Pancreas (tissue), 10 donors: ENCODE results near the gene ATP1A1. TPM values are rescaled to one million over a fixed set of nuclear protein-coding genes. Genes with fewer than 3 reads are reported as not detected.

ENCODE experiments used
- ATAC-seq, 4 donors: fragments of 200-7000 bp; cut with Tn5 transposase; one replicate each; pipeline versions ENCODE4 v1.8.0 to v1.9.1; 2020; ENCODE audit warnings: mild to moderate bottlenecking in 4 of 4, moderate library complexity in 4 of 4
- DNase-seq, 6 donors: peaks; one replicate each; pipeline ENCODE4 v3.0.0-alpha.2; 2020
- FAIRE-seq: peaks from 2 replicates; lab custom pipeline; 2012; peaks lifted over from hg19 to GRCh38; lab: Jason Lieb, UNC
- H3K27ac ChIP-seq, 4 donors: fragments of 200-600 bp; sonication (generic); 1 replicate in 3 of 4; 2 replicates in 1 of 4; pipeline versions ENCODE4 v1.5.0 to v1.8.0; 2020
- H3K27me3 ChIP-seq, 4 donors: fragments of 200-600 bp; one replicate each; pipeline ENCODE4 v1.8.0; 2021
- H3K36me3 ChIP-seq, 3 donors: fragments of 200-600 bp; sonication (generic) in 1 of 3; one replicate each; pipeline versions ENCODE4 v1.5.0 to v1.8.0; 2020 to 2021
- H3K4me1 ChIP-seq, 3 donors: fragments of 200-600 bp; one replicate each; pipeline ENCODE4 v1.8.0; 2021
- H3K4me3 ChIP-seq, 4 donors: fragments of 200-600 bp; sonication (generic) in 2 of 4; one replicate each; pipeline versions ENCODE4 v1.5.0 to v1.8.0; 2020 to 2021
- H3K9me3 ChIP-seq, 4 donors: fragments of 200-600 bp; one replicate each; pipeline ENCODE4 v1.8.0; 2021
- WGBS, 2 donors: extraction: QIAGEN DNeasy Blood & Tissue Kit; methylation state at CpG; one replicate each; pipeline ENCODE4 v1.1.7; 2013; 5-methylcytosine and 5-hydroxymethylcytosine counted together
- intact Hi-C, 3 donors: fragments of 100-400 bp; cut with DNase I; formaldehyde crosslinking; loops; one replicate each; pipeline versions ENCODE4 v1.11.1 to v1.14.2; 2022
- polyA plus RNA-seq, 2 donors: library from polyadenylated mRNA; stranded (reverse); fragments of 200-250 nt; gene quantifications; one replicate each; pipeline ENCODE4 v1.2.3, GENCODE V29; 2013
- total RNA-seq, 6 donors: library from RNA; stranded (reverse); fragmentation: NEBNext Ultra II Directional in 4 of 6; extraction: Animal tissue kit (Norgen Biotek cat#: 25700) in 4 of 6; gene quantifications; one replicate each; pipeline versions ENCODE4 v1.2.1 to v1.2.4, GENCODE V29; 2021 to 2023
- TF ChIP-seq, protein P1 (sequence below), 4 donors: fragments of 200-600 bp; sonication (generic) in 3 of 4; IDR thresholded peaks; one replicate each; pipeline versions ENCODE4 v1.5.0 to v1.8.0; 2021; ENCODE audit warnings: antibody characterized with exemption in 4 of 4
- donor health status: healthy with polysubstance abuse.
- donor health status: DM: no; HTN: no; CAD: no; lungs with moderate emphysema.
- donor health status: DM: no; HTN: no; CAD: no.
- donor health status: control.
- donor health status: control.
- donor health status: Bipolar disorder and iron deficiency.
- donor health status: DM: yes; HTN: yes; CAD: no.
- donor health status: DM: no; HTN: no; CAD: no.
- donor health status: DM: no; HTN: no; CAD: no.
- donor health status: DM: yes; HTN: yes; CAD: no.

The ATP1A1 gene
- total and polyA plus RNA-seq, 8 donors, result 226 to 735 (median 490) TPM

DNA sequence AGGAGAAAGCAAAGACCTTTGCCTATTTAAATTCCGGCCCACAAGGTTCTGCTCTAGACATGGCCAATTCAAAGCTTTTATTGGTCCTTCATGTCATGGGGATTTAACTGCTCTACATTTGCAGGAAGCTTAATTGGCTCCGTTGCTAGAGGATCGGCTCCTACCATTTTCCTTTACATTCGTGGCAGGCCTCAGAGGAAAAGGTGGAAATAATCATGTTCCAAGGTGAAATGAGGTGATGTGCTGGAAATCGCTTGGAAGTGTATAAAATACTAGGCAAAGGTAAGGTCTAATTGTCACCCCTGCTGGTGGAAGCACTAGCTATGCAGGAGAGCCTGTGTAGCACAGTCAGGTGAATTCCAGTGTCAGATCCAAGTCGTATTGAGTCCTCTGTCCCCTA, 55.5 kb downstream of the ATP1A1 start:
- Histone ChIP-seq H3K9me3 (no peaks in the 10 kb centered on the region), H3K27me3 (no peaks in the 10 kb centered on the region), H3K4me3 (no peak overlapping the region), H3K4me1 (no peaks in the 10 kb centered on the region), H3K36me3 (no peaks in the 10 kb centered on the region), H3K27ac (no peak overlapping the region)
- intact Hi-C loops, result no loop called here
- FAIRE-seq (no peak), ATAC-seq (no peak), DNase-seq (no peak)
- WGBS, 2 donors, result 85 to 91% methylated on average over 6 of the region's 6 CpGs
- TF ChIP-seq, protein P1, sequence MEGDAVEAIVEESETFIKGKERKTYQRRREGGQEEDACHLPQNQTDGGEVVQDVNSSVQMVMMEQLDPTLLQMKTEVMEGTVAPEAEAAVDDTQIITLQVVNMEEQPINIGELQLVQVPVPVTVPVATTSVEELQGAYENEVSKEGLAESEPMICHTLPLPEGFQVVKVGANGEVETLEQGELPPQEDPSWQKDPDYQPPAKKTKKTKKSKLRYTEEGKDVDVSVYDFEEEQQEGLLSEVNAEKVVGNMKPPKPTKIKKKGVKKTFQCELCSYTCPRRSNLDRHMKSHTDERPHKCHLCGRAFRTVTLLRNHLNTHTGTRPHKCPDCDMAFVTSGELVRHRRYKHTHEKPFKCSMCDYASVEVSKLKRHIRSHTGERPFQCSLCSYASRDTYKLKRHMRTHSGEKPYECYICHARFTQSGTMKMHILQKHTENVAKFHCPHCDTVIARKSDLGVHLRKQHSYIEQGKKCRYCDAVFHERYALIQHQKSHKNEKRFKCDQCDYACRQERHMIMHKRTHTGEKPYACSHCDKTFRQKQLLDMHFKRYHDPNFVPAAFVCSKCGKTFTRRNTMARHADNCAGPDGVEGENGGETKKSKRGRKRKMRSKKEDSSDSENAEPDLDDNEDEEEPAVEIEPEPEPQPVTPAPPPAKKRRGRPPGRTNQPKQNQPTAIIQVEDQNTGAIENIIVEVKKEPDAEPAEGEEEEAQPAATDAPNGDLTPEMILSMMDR (IDR thresholded peaks at IDR 0.05), result no peak

DNA sequence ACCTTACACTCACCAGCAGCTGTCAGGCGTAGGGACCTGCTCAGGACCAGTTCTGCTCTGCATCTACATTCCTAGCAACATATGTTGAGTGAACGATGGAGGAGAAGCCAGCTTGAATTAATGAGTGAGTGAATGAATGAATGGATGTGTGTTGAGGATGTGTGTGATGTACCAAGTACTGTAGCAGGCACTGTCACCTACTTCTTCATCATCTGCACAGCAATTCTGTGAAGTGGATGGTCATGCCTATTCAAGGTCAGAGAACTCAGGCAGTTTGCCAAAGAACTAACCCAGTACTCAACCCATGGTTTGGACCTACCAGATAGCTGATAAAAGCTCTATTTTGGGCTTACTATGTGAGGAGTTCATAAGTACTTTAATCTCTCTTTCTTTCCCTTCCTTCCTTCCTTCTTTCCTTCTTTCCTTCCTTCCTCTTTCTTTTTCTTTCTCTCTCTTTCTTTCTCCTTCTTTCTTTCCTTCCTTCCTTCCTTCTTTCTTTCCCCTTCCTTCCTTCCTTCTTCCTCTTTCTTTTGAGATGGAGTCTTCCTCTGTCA, 56.9 kb downstream of the ATP1A1 start:
- TF ChIP-seq, protein P1 (IDR thresholded peaks at IDR 0.05), result no peak
- Histone ChIP-seq H3K27ac (no peak overlapping the region), H3K27me3 (no peaks in the 10 kb centered on the region), H3K36me3 (no peaks in the 10 kb centered on the region), H3K4me3 (no peak overlapping the region), H3K9me3 (no peaks in the 10 kb centered on the region), H3K4me1 (no peaks in the 10 kb centered on the region)
- peak in 1 of 4 donors; percentile 16 for ATAC-seq
- FAIRE-seq, result no peak
- WGBS, 2 donors, result 75 to 76% methylated on average over 2 of the region's 2 CpGs
- no peak for DNase-seq
- intact Hi-C loops, result no loop called here

DNA sequence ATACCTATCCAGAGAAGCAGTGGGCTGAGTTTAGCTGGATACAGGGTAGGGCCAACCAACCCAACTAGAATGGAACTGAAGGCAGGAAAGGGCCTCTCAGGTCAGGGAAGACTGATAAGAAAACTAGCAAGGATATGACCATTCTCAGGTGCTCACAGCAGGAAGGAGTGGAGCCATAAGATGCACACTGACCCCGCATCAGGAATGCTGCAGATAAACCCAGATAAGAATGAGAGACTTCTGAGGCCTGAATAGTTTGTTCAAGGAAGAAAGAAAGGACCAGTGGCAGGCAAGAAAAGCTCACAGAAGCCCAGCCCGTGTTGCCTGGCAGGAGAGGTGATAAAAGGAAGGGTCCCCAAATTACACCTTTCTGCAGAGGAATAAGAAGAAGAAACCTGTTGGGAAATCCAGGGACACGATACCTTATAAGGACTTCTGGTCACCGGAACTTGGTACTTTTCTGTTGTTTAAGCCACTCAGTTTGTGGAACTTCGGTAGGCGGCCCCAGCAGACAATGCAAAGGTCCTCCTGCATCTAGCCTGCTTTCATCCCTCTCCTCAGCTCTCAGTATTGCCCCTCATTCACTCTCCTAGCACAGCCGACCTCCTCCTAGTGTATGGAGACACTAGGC, 58.9 kb downstream of the ATP1A1 start:
- DNase-seq, result no peak
- intact Hi-C loops, result no loop called here
- Histone ChIP-seq H3K9me3 (no peaks in the 10 kb centered on the region), H3K27me3 (no peaks in the 10 kb centered on the region), H3K4me3 (no peak overlapping the region), H3K4me1 (no peaks in the 10 kb centered on the region), H3K36me3 (no peaks in the 10 kb centered on the region), H3K27ac (peak overlapping the region in 2 of 4 donors; percentile 26 to 85)
- TF ChIP-seq, protein P1 (IDR thresholded peaks at IDR 0.05), result no peak
- FAIRE-seq, result no peak
- ATAC-seq, result no peak
- 83 to 86% methylated on average over 7 of the region's 7 CpGs for WGBS, 2 donors

DNA sequence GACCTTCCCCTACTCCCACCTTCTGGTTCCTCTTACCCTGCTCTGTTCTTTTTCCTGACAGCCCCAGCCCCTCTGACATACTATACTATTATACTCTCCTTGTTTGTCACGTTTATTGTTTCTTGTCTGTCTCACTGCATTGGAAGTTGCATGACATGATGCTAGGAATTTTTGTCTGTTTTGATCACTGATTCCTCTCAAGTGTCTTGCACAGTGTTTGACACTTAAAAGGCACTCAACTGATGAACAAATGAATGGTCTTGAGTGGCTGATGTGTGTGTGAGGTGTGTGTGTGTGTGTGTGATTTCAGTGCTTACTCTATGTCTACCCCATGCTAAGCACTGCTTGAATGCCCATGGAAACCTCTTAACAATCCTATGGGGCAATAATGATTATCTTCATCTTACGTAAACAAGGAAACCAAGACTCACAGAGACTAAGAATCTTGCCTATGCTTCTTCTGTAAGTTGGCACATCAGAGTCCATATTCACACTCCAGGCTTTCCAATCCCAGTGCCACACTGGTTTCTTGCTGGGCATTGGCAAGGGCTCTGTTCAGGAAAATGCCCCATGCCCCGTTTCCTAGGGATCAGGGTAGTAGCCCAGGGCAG, 59.7 kb downstream of the ATP1A1 start:
- Histone ChIP-seq H3K4me1 (no peaks in the 10 kb centered on the region), H3K36me3 (no peaks in the 10 kb centered on the region), H3K27ac (peak overlapping the region; percentile 8 to 85 (median 65)), H3K4me3 (no peak overlapping the region), H3K27me3 (no peaks in the 10 kb centered on the region), H3K9me3 (no peaks in the 10 kb centered on the region)
- DNase-seq, result no peak
- intact Hi-C loops, result no loop called here
- no peak for FAIRE-seq
- WGBS, 2 donors, result 58% methylated on average over 3 of the region's 3 CpGs
- TF ChIP-seq, protein P1 (IDR thresholded peaks at IDR 0.05), result no peak
- no peak for ATAC-seq
